Stimulated activated memory B cell treated with anti-CD40 and anti-IgM and Interleukin-4, amounts not matched to agents 10 μg/mL and 1 μg/mL and 100 μg/mL, for 72 hours (primary cell): Measurements from ENCODE around the gene ABHD17A.

Experiments
- ATAC-seq: fragments of 150-1000 bp; cut with Tn5 transposase; 2 replicates; pipeline ENCODE4 v1.10.0; 2021
- H3K27ac Mint-ChIP-seq: one replicate; pipeline ENCODE4 v1.8.0; 2022; ENCODE audit warnings: mild to moderate bottlenecking, mixed read lengths
- H3K27me3 Mint-ChIP-seq: one replicate; pipeline ENCODE4 v1.8.0; 2022; ENCODE audit warnings: mixed read lengths
- H3K36me3 Mint-ChIP-seq: one replicate; pipeline ENCODE4 v1.8.0; 2022; ENCODE audit warnings: mixed read lengths
- H3K4me1 Mint-ChIP-seq: one replicate; pipeline ENCODE4 v1.8.0; 2022; ENCODE audit warnings: mixed read lengths
- H3K4me3 Mint-ChIP-seq: one replicate; pipeline ENCODE4 v1.8.0; 2022; ENCODE audit warnings: mild to moderate bottlenecking, moderate library complexity, mixed read lengths
- H3K9me3 Mint-ChIP-seq: one replicate; pipeline ENCODE4 v1.8.0; 2022; ENCODE audit warnings: mixed read lengths

The ABHD17A gene

GRCh38 chr19:1866693-1867348 lies 18.5 kb downstream of the ABHD17A start:
- no peak overlapping the region for H3K4me3 Mint-ChIP-seq
- H3K9me3 Mint-ChIP-seq, result no peaks in the 10 kb centered on the region
- peaks cover 33% of the 10 kb centered on the region for H3K4me1 Mint-ChIP-seq
- peaks cover 9% of the 10 kb centered on the region for H3K36me3 Mint-ChIP-seq
- peak overlapping the region; percentile 6 for H3K27ac Mint-ChIP-seq
- H3K27me3 Mint-ChIP-seq, result no peaks in the 10 kb centered on the region
- ATAC-seq, result no peak

- Mint-ChIP-seq H3K27ac (peak overlapping the region; percentile 83), H3K27me3 (no peaks in the 10 kb centered on the region), H3K36me3 (peaks cover 2% of the 10 kb centered on the region), H3K9me3 (no peaks in the 10 kb centered on the region), H3K4me1 (peaks cover 42% of the 10 kb centered on the region), H3K4me3 (peak overlapping the region; percentile 78)
- no peak for ATAC-seq
Measured at GRCh38 chr19:1865172-1866010, 19.9 kb downstream of the ABHD17A start.

- no peaks in the 10 kb centered on the region for H3K27me3 Mint-ChIP-seq
- peaks cover 41% of the 10 kb centered on the region for H3K4me1 Mint-ChIP-seq
- peak overlapping the region; percentile 78 for H3K4me3 Mint-ChIP-seq
- H3K27ac Mint-ChIP-seq, result peak overlapping the region; percentile 83
- peak; percentile 68 for ATAC-seq
- H3K36me3 Mint-ChIP-seq, result no peaks in the 10 kb centered on the region
- H3K9me3 Mint-ChIP-seq, result no peaks in the 10 kb centered on the region
Measured at GRCh38 chr19:1864480-1865171, 20.7 kb downstream of the ABHD17A start.

- Mint-ChIP-seq H3K4me3 (peak overlapping the region; percentile 78), H3K9me3 (no peaks in the 10 kb centered on the region), H3K27ac (peak overlapping the region; percentile 83), H3K36me3 (no peaks in the 10 kb centered on the region), H3K4me1 (peaks cover 49% of the 10 kb centered on the region), H3K27me3 (no peaks in the 10 kb centered on the region)
- peak; percentile 84 for ATAC-seq
Measured at GRCh38 chr19:1863638-1864479, 21.4 kb downstream of the ABHD17A start.

- Mint-ChIP-seq H3K27ac (peak within 1 kb of the TSS; percentile 96), H3K4me1 (peaks cover 55% of the 10 kb centered on the region), H3K4me3 (peak within 1 kb of the TSS; percentile 95), H3K27me3 (no peaks in the 10 kb centered on the region), H3K9me3 (no peaks in the 10 kb centered on the region), H3K36me3 (no peaks in the 10 kb centered on the region)
- peak; percentile 1 for ATAC-seq
Measured at GRCh38 chr19:1863328-1863637, 22.0 kb downstream of the ABHD17A start, which contains the start of gene KLF16. Gene KLF16, minus strand, starts transcription at chr19:1863579. Its CDS starts 82 bp downstream, at chr19:1863497.

- no peaks in the 10 kb centered on the region for H3K36me3 Mint-ChIP-seq
- H3K9me3 Mint-ChIP-seq, result no peaks in the 10 kb centered on the region
- H3K4me1 Mint-ChIP-seq, result peaks cover 55% of the 10 kb centered on the region
- ATAC-seq, result peak; percentile 6
- peak overlapping the region; percentile 95 for H3K4me3 Mint-ChIP-seq
- peak overlapping the region; percentile 96 for H3K27ac Mint-ChIP-seq
- H3K27me3 Mint-ChIP-seq, result no peaks in the 10 kb centered on the region
Measured at GRCh38 chr19:1862424-1863327, 22.6 kb downstream of the ABHD17A start.

- H3K9me3 Mint-ChIP-seq, result no peaks in the 10 kb centered on the region
- H3K4me3 Mint-ChIP-seq, result peak overlapping the region; percentile 95
- no peaks in the 10 kb centered on the region for H3K36me3 Mint-ChIP-seq
- peak overlapping the region; percentile 96 for H3K27ac Mint-ChIP-seq
- H3K4me1 Mint-ChIP-seq, result peaks cover 57% of the 10 kb centered on the region
- H3K27me3 Mint-ChIP-seq, result no peaks in the 10 kb centered on the region
- no peak for ATAC-seq
Measured at GRCh38 chr19:1862068-1862423, 23.2 kb downstream of the ABHD17A start.

GRCh38 chr19:1861599-1862031 lies 23.7 kb downstream of the ABHD17A start:
- peak overlapping the region; percentile 95 for H3K4me3 Mint-ChIP-seq
- H3K27ac Mint-ChIP-seq, result peak overlapping the region; percentile 96
- peaks cover 57% of the 10 kb centered on the region for H3K4me1 Mint-ChIP-seq
- no peaks in the 10 kb centered on the region for H3K27me3 Mint-ChIP-seq
- no peaks in the 10 kb centered on the region for H3K9me3 Mint-ChIP-seq
- no peaks in the 10 kb centered on the region for H3K36me3 Mint-ChIP-seq
- ATAC-seq, result no peak

- Mint-ChIP-seq H3K4me1 (peaks cover 62% of the 10 kb centered on the region), H3K9me3 (no peaks in the 10 kb centered on the region), H3K4me3 (peak overlapping the region; percentile 95), H3K36me3 (no peaks in the 10 kb centered on the region), H3K27me3 (no peaks in the 10 kb centered on the region), H3K27ac (peak overlapping the region; percentile 96)
- ATAC-seq, result no peak
Measured at GRCh38 chr19:1860821-1861598, 24.3 kb downstream of the ABHD17A start.

GRCh38 chr19:1860042-1860775 lies 25.1 kb downstream of the ABHD17A start:
- Mint-ChIP-seq H3K36me3 (no peaks in the 10 kb centered on the region), H3K4me3 (peak overlapping the region; percentile 95), H3K27me3 (no peaks in the 10 kb centered on the region), H3K9me3 (no peaks in the 10 kb centered on the region), H3K4me1 (peaks cover 66% of the 10 kb centered on the region), H3K27ac (peak overlapping the region; percentile 91)
- ATAC-seq, result no peak

- Mint-ChIP-seq H3K27me3 (no peaks in the 10 kb centered on the region), H3K4me1 (peaks cover 68% of the 10 kb centered on the region)
- no peak for ATAC-seq
Measured at GRCh38 chr19:1859331-1859781, 25.9 kb downstream of the ABHD17A start.

GRCh38 chr19:1858412-1859081 lies 26.7 kb downstream of the ABHD17A start:
- Mint-ChIP-seq H3K27me3 (no peaks in the 10 kb centered on the region), H3K36me3 (peaks cover 1% of the 10 kb centered on the region), H3K4me3 (peak overlapping the region; percentile 21), H3K9me3 (no peaks in the 10 kb centered on the region), H3K4me1 (peaks cover 70% of the 10 kb centered on the region), H3K27ac (peak overlapping the region; percentile 91)
- ATAC-seq, result no peak

More at GRCh38 chr19:1859331-1859781, 25.9 kb downstream of the ABHD17A start:
- Mint-ChIP-seq H3K9me3 (no peaks in the 10 kb centered on the region), H3K27ac (peak overlapping the region; percentile 91), H3K4me3 (peak overlapping the region; percentile 17), H3K36me3 (no peaks in the 10 kb centered on the region)
